Endodermal cell (in vitro differentiated cells): ENCODE data around the gene EMP1. TPM values are rescaled to one million over a fixed set of nuclear protein-coding genes. Genes with fewer than 3 reads are reported as not detected.

Experiments
- DNase-seq: peaks from one replicate; pipeline ENCODE4 v3.0.0-alpha.2; 2017
- H3K27ac ChIP-seq: 2 replicates; pipeline ENCODE4 v1.5.1; 2013; ENCODE audit warnings: mild to moderate bottlenecking, low read depth, low read length, moderate library complexity
- H3K27me3 ChIP-seq: 2 replicates; pipeline ENCODE4 v1.6.1; 2013; ENCODE audit warnings: mild to moderate bottlenecking, low read length, moderate library complexity; ENCODE audit not compliant: insufficient read depth, control insufficient read depth, poor library complexity, severe bottlenecking
- H3K36me3 ChIP-seq: 2 replicates; pipeline ENCODE4 v1.7.0; 2013; ENCODE audit warnings: mild to moderate bottlenecking, low read length, moderate library complexity; ENCODE audit not compliant: control insufficient read depth, insufficient read depth
- H3K4me1 ChIP-seq: one replicate; pipeline ENCODE4 v1.7.0; 2013; ENCODE audit warnings: low read length; ENCODE audit not compliant: control insufficient read depth, insufficient read depth
- H3K4me3 ChIP-seq: 2 replicates; pipeline ENCODE4 v1.5.1; 2013; ENCODE audit warnings: mild to moderate bottlenecking, low read length, moderate library complexity
- H3K9ac ChIP-seq: 2 replicates; pipeline ENCODE4 v1.6.1; 2013; ENCODE audit warnings: mild to moderate bottlenecking, low read length, moderate library complexity; ENCODE audit not compliant: poor library complexity, severe bottlenecking; ENCODE audit errors: extremely low read depth
- H3K9me3 ChIP-seq: 2 replicates; pipeline ENCODE4 v1.6.1; 2013; ENCODE audit warnings: mild to moderate bottlenecking, low read length, moderate library complexity; ENCODE audit not compliant: control insufficient read depth
- H3K27ac Mint-ChIP-seq: 2 replicates; pipeline ENCODE4 v1.8.0; 2020; ENCODE audit warnings: mixed read lengths
- H3K27me3 Mint-ChIP-seq: 2 replicates; pipeline ENCODE4 v1.8.0; 2021; ENCODE audit warnings: mild to moderate bottlenecking, mixed read lengths; ENCODE audit not compliant: insufficient read depth
- H3K36me3 Mint-ChIP-seq: 2 replicates; pipeline ENCODE4 v1.8.0; 2020; ENCODE audit warnings: low read depth, mixed read lengths
- H3K4me1 Mint-ChIP-seq: 2 replicates; pipeline ENCODE4 v1.8.0; 2020; ENCODE audit warnings: mixed read lengths
- H3K4me3 Mint-ChIP-seq: 2 replicates; pipeline ENCODE4 v1.8.0; 2020; ENCODE audit warnings: mild to moderate bottlenecking, moderate library complexity, mixed read lengths
- H3K9me3 Mint-ChIP-seq: 2 replicates; pipeline ENCODE4 v1.8.0; 2020; ENCODE audit warnings: mild to moderate bottlenecking, mixed read lengths
- CTCF ChIP-seq: fragments of 200-600 bp; sonication (generic); conservative IDR thresholded peaks from 2 replicates; pipeline ENCODE4 v1.5.0; 2021; ENCODE audit warnings: antibody characterized with exemption, mild to moderate bottlenecking
- WGBS, 2 experiments: methylation state at CpG; one replicate each; pipeline versions ENCODE4 v1.1.5 to v1.1.7; 2013; ENCODE audit warnings: missing lambda C conversion rate in 2 of 2, mixed read lengths in 1 of 2; ENCODE audit not compliant: insufficient coverage in 1 of 2, insufficient read length in 1 of 2; 5-methylcytosine and 5-hydroxymethylcytosine counted together
- total RNA-seq, 2 donors: library from RNA; stranded (reverse); fragmentation: NEBNext Ultra II Directional in 1 of 2; extraction: Animal tissue kit (Norgen Biotek cat#: 25700) in 1 of 2; gene quantifications; 2 replicates in 1 of 2; 3 replicates in 1 of 2; pipeline ENCODE4 v1.2.1, GENCODE V29; 2021

The EMP1 gene
- total RNA-seq, 2 donors from 2014 or later, result 0.58 to 0.59 TPM

- Histone ChIP-seq H3K9ac (no peak overlapping the region), H3K27me3 (no peaks in the 10 kb centered on the region), H3K4me1 (no peaks in the 10 kb centered on the region), H3K4me3 (no peak overlapping the region), H3K9me3 (no peaks in the 10 kb centered on the region), H3K27ac (no peak overlapping the region), H3K36me3 (no peaks in the 10 kb centered on the region)
- no peak for TF ChIP-seq CTCF
- 81 to 88% methylated on average over 3 of the region's 3 CpGs for WGBS, 2 experiments
- peak; percentile 50 for DNase-seq
- peaks cover 15% of the 10 kb centered on the region for H3K4me1 Mint-ChIP-seq
- no peaks in the 10 kb centered on the region for H3K27me3 Mint-ChIP-seq
- H3K27ac Mint-ChIP-seq, result no peak overlapping the region
- H3K4me3 Mint-ChIP-seq, result no peak overlapping the region
- H3K36me3 Mint-ChIP-seq, result no peaks in the 10 kb centered on the region
- no peaks in the 10 kb centered on the region for H3K9me3 Mint-ChIP-seq
Measured at GRCh38 chr12:13181375-13182070, 15.0 kb upstream of the EMP1 start.

GRCh38 chr12:13182881-13183280, 13.6 kb upstream of the EMP1 start:
- H3K27ac Mint-ChIP-seq, result no peak overlapping the region
- H3K4me3 ChIP-seq, result no peak overlapping the region
- H3K9me3 ChIP-seq, result no peaks in the 10 kb centered on the region
- no peaks in the 10 kb centered on the region for H3K36me3 ChIP-seq
- WGBS, 2 experiments, result 100% methylated on average over 1 of the region's 1 CpG
- H3K27me3 Mint-ChIP-seq, result no peaks in the 10 kb centered on the region
- DNase-seq, result peak; percentile 38
- TF ChIP-seq CTCF, result no peak
- H3K9ac ChIP-seq, result no peak overlapping the region
- H3K4me1 Mint-ChIP-seq, result peaks cover 15% of the 10 kb centered on the region
- H3K4me3 Mint-ChIP-seq, result no peak overlapping the region
- no peaks in the 10 kb centered on the region for H3K27me3 ChIP-seq
- no peaks in the 10 kb centered on the region for H3K36me3 Mint-ChIP-seq
- H3K9me3 Mint-ChIP-seq, result no peaks in the 10 kb centered on the region
- H3K4me1 ChIP-seq, result no peaks in the 10 kb centered on the region
- no peak overlapping the region for H3K27ac ChIP-seq

- Mint-ChIP-seq H3K9me3 (no peaks in the 10 kb centered on the region), H3K4me3 (no peak overlapping the region), H3K4me1 (peaks cover 14% of the 10 kb centered on the region), H3K36me3 (no peaks in the 10 kb centered on the region), H3K27ac (no peak overlapping the region), H3K27me3 (no peaks in the 10 kb centered on the region)
- no peak for TF ChIP-seq CTCF
- Histone ChIP-seq H3K36me3 (no peaks in the 10 kb centered on the region), H3K27ac (no peak overlapping the region), H3K9me3 (no peaks in the 10 kb centered on the region), H3K4me1 (no peaks in the 10 kb centered on the region), H3K27me3 (no peaks in the 10 kb centered on the region), H3K9ac (no peak overlapping the region), H3K4me3 (no peak overlapping the region)
- peak; percentile 26 for DNase-seq
Measured at GRCh38 chr12:13183620-13184019, 12.9 kb upstream of the EMP1 start.
